GM19025 (cell line): ENCODE results near the gene PCDHGB6.
"Not testable (repeated sequence)": the region's sequence is repeated elsewhere in the genome, so short reads cannot be mapped to it uniquely, and the experiment has no call there.

Source experiments
- ATAC-seq: cut with Tn5 transposase; IDR thresholded peaks from one replicate; pipeline ENCODE4 v1.9.1; 2021; ENCODE audit warnings: mild to moderate bottlenecking, low read depth, moderate library complexity; ENCODE audit not compliant: unreplicated experiment

The PCDHGB6 gene

DNA sequence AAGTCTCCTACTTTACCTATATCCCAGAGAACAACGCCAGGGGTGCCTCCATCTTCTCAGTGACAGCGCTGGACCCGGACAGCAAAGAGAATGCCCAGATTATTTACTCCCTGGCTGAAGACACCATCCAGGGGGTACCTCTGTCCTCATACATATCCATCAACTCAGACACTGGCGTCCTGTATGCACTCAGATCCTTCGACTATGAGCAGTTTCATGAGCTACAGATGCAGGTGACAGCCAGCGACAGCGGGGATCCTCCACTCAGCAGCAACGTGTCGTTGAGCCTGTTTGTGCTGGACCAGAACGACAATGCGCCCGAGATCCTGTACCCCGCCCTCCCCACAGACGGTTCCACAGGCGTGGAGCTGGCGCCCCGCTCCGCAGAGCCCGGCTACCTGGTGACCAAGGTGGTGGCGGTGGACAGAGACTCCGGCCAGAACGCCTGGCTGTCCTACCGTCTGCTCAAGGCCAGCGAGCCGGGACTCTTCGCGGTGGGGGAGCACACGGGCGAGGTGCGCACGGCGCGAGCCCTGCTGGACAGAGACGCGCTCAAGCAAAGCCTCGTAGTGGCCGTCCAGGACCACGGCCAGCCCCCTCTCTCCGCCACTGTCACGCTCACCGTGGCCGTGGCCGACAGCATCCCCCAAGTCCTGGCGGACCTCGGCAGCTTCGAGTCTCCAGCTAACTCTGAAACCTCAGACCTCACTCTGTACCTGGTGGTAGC is 6.9 kb downstream of the PCDHGB6 start:
- ATAC-seq, result not testable (repeated sequence)

DNA sequence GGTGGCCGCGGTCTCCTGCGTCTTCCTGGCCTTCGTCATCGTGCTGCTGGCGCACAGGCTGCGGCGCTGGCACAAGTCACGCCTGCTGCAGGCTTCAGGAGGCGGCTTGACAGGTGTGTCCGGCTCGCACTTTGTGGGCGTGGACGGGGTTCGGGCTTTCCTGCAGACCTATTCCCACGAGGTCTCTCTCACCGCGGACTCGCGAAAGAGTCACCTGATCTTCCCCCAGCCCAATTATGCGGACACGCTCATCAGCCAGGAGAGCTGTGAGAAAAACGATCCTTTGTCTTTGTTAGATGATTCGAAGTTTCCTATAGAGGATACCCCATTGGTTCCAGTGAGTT is 7.4 kb downstream of the PCDHGB6 start:
- ATAC-seq, result not testable (repeated sequence)

DNA sequence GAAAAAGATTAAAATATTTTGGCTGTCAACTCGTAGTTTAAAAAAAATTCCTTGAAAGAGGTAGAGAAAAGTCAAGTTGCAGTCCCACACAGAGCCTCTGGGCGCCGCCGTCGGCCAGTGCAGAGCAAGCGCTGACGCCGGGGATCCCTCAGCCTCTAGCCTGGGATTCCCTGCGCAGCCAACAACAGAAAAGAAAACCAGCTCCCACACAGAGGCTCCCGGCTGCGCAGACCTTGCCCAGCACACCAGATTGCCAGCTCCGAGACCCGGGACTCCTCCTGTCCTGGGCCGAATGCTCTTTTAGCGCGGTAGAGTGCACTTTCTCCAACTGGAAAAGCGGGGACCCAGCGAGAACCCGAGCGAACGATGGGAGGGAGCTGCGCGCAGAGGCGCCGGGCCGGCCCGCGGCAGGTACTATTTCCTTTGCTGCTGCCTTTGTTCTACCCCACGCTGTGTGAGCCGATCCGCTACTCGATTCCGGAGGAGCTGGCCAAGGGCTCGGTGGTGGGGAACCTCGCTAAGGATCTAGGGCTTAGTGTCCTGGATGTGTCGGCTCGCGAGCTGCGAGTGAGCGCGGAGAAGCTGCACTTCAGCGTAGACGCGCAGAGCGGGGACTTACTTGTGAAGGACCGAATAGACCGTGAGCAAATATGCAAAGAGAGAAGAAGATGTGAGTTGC is 9.8 kb downstream of the PCDHGB6 start, which contains the start of gene PCDHGB7:
PCDHGB7 (plus strand) TSS at position 184 of the 679 bp plus-strand sequence; CDS start at position 367, 183 bp downstream.
- ATAC-seq, result peak; percentile 68

DNA sequence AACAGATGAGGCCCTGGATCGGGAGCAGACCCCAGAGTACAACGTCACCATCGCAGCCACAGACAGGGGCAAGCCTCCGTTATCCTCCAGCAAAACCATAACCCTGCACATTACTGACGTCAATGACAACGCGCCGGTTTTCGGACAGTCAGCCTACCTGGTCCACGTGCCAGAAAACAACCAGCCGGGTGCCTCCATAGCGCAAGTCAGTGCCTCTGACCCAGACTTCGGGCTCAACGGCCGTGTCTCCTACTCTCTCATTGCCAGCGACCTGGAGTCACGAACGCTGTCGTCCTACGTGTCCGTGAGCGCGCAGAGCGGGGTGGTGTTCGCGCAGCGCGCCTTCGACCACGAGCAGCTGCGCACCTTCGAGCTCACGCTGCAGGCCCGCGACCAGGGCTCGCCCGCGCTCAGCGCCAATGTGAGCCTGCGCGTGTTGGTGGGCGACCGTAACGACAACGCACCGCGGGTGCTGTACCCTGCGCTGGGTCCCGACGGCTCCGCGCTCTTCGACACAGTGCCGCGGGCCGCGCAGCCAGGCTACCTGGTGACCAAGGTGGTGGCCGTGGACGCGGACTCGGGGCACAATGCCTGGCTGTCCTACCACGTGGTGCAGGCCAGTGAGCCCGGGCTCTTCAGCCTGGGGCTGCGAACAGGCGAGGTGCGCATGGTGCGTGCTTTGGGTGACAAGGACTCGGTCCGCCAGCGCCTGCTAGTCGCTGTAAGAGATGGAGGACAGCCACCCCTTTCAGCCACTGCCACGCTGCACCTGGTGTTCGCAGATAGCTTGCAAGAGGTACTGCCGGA is 11.5 kb downstream of the PCDHGB6 start:
- no peak for ATAC-seq

DNA sequence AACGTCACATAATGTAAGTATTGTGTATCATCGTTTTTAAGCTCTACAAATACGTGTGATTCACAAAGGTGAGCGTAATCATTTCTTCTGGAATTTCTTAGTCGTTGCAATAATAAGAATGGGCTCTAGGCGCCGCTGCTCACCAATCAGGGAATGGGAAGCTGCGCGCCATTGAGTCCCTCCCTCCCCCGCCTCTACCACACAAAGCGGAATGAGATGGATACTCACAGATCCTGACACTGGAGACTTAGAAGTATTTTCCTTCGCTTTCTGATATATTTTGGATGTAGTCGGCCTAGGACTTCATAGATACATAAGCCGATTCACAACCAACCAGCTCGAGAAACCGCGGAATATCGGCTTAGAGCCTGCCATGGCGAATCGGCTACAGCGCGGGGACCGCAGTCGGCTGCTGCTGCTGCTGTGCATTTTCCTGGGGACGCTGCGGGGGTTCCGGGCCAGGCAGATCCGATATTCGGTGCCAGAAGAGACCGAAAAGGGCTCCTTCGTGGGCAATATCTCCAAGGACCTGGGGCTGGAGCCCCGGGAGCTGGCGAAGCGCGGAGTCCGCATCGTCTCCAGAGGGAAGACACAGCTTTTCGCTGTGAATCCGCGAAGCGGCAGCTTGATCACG is 13.2 kb downstream of the PCDHGB6 start, which contains the start of gene PCDHGA11:
PCDHGA11 (plus strand) TSS at position 197 of the 634 bp plus-strand sequence; CDS start at position 374, 177 bp downstream.
- no peak for ATAC-seq

DNA sequence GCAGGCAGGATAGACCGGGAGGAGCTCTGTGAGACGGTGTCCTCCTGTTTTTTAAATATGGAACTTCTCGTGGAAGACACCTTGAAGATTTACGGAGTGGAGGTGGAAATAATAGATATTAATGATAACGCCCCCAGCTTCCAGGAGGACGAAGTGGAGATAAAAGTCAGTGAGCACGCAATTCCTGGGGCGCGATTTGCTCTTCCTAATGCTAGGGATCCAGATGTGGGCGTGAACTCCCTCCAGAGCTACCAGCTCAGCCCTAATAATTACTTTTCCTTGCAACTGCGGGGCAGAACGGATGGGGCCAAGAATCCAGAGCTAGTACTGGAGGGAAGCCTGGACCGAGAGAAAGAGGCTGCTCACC is 13.7 kb downstream of the PCDHGB6 start:
- no peak for ATAC-seq

DNA sequence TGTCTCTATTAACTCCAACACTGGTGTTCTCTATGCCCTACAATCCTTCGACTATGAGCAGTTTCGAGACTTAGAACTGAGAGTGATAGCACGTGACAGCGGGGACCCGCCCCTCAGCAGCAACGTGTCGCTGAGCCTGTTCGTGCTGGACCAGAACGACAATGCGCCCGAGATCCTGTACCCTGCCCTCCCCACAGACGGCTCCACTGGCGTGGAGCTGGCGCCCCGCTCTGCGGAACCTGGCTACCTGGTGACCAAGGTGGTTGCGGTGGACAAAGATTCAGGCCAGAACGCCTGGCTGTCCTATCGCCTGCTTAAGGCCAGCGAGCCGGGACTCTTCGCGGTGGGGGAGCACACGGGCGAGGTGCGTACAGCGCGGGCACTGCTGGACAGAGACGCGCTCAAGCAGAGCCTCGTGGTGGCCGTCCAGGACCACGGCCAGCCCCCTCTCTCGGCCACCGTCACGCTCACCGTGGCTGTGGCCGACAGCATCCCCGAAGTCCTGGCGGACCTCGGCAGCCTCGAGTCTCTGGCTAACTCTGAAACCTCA is 15.0 kb downstream of the PCDHGB6 start:
- ATAC-seq, result no peak

DNA sequence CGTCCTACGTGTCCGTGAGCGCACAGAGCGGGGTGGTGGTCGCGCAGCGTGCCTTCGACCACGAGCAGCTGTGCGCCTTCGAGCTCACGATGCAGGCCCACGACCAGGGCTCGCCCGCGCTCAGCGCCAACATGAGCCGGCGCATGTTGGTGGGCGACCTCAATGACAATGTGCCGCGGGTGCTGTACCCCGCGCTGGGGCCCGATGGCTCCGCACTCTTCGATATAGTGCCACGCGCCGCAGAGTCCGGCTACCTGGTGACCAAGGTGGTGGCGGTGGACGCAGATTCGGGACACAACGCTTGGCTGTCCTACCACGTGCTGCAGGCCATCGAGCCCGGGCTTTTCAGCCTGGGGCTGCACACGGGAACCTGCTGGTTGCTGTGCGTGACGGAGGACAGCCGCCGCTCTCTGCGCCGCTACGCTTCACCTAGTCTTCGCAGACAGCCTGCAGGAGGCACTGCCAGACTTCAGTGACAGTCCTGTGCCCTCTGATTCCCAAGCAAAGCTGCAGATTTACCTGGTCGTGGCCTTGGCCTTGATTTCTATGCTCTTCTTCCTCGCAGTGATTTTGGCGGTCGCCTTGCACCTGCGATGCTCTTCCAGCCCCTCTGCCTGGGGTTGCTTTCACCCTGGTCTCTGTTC is 20.1 kb downstream of the PCDHGB6 start:
- ATAC-seq, result no peak

DNA sequence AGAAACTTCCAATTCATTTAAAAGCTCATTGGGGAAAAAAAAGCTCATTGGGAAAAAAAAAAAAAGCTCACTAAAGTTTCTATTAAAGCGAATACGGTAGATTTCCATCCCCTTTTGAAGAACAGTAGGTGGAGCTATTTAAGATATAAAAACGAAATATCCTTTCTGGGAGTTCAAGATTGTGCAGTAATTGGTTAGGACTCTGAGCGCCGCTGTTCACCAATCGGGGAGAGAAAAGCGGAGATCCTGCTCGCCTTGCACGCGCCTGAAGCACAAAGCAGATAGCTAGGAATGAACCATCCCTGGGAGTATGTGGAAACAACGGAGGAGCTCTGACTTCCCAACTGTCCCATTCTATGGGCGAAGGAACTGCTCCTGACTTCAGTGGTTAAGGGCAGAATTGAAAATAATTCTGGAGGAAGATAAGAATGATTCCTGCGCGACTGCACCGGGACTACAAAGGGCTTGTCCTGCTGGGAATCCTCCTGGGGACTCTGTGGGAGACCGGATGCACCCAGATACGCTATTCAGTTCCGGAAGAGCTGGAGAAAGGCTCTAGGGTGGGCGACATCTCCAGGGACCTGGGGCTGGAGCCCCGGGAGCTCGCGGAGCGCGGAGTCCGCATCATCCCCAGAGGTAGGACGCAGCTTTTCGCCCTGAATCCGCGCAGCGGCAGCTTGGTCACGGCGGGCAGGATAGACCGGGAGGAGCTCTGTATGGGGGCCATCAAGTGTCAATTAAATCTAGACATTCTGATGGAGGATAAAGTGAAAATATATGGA is 22.7 kb downstream of the PCDHGB6 start, which contains the start of gene PCDHGA12:
PCDHGA12 (plus strand) TSS at position 176 of the 782 bp plus-strand sequence; CDS start at position 429, 253 bp downstream.
- peak; percentile 81 for ATAC-seq

DNA sequence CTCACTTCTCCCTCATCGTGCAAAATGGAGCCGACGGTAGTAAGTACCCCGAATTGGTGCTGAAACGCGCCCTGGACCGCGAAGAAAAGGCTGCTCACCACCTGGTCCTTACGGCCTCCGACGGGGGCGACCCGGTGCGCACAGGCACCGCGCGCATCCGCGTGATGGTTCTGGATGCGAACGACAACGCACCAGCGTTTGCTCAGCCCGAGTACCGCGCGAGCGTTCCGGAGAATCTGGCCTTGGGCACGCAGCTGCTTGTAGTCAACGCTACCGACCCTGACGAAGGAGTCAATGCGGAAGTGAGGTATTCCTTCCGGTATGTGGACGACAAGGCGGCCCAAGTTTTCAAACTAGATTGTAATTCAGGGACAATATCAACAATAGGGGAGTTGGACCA is 23.5 kb downstream of the PCDHGB6 start:
- ATAC-seq, result peak; percentile 26

DNA sequence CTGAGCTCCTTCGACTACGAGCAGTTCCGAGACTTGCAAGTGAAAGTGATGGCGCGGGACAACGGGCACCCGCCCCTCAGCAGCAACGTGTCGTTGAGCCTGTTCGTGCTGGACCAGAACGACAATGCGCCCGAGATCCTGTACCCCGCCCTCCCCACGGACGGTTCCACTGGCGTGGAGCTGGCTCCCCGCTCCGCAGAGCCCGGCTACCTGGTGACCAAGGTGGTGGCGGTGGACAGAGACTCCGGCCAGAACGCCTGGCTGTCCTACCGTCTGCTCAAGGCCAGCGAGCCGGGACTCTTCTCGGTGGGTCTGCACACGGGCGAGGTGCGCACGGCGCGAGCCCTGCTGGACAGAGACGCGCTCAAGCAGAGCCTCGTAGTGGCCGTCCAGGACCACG is 24.5 kb downstream of the PCDHGB6 start:
- not testable (repeated sequence) for ATAC-seq

DNA sequence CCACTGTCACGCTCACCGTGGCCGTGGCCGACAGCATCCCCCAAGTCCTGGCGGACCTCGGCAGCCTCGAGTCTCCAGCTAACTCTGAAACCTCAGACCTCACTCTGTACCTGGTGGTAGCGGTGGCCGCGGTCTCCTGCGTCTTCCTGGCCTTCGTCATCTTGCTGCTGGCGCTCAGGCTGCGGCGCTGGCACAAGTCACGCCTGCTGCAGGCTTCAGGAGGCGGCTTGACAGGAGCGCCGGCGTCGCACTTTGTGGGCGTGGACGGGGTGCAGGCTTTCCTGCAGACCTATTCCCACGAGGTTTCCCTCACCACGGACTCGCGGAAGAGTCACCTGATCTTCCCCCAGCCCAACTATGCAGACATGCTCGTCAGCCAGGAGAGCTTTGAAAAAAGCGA is 24.9 kb downstream of the PCDHGB6 start:
- not testable (repeated sequence) for ATAC-seq

DNA sequence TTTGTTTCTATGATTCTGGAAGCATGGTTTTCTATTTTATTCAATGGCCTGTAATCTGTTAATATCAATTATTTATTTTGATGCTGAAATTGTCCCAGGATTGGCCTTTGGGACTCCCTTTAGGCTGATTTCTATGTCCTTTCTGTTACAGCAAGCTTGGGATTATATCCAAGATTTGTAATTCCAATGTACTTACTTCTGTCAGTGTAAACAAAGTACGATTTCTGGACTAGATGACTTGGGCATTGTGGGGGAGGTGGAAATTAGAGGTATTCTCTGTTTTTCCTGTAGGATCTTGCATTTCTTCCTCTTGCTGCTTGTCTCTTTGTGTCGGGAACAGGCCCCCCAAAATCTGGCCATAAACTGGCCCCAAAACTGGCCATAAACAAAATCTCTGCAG is 26.2 kb downstream of the PCDHGB6 start:
- no peak for ATAC-seq

DNA sequence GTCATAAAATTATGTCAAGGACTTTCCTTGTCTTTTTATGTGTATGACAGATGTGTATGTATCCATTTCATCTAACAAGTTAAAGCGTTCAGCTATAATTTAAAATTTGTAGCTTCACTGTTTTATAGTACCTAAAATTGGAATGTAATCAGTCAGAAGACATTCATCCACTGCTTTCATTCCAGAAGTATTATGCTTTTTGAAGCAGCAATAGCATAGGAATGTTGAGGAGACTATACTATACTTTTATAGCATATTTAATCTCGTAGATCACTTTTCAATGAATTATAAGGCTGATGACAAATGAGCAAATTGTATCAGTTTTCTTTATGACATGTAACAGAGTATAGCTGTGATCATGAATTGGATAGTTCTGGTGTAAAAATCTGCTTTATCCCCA is 29.4 kb downstream of the PCDHGB6 start:
- no peak for ATAC-seq

DNA sequence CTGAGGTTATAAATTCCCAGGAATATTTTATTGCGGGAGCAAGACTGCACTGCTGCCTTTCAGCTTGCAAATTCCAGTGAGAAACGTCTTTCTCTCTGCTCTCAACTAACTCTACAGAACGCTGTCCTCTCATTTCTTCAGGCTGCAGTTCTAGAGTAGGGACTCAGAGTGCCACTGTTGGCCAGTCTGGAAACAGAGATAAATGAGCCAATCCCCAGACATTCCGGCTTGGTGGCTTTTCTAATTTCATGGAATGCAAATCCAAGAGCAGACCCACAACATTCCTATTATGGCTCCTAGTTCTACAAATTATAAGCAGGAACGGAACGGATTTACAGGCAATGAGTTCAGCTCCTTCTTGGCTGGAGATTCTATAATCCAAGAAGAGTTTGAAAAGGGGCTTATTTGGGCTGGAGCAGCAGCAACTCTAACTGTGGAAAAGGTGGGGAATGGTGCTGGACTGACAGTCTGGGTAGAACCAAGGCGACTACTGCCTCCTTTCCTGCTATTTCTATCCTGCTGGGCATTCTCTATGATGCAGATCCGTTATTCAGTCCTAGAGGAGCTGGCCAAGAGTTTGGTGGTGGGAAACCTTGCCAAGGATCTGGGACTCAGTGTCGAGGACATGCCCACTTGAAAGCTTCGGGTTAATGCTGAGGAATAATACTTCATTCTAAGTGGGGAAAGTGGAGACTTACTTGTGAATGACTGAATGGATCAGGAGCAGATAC is 31.8 kb downstream of the PCDHGB6 start:
- ATAC-seq, result no peak

DNA sequence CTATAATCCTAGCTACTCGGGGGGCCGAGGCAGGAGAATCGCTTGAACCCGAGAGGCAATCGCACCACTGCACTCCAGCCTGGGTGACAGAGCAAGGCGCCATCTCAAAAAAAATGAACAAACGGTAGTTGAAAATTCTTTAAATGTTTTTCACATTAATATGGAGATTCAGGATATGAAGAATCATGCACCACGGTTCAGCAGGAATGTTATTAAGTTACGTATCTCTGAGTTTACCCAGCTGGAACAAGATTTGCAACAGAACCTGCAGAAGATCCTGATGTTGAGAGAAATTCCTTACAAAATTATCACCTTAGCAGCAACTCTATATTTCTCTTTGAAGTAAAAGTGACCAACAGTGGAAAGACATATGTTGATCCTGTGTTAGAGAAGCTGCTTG is 32.5 kb downstream of the PCDHGB6 start:
- no peak for ATAC-seq

DNA sequence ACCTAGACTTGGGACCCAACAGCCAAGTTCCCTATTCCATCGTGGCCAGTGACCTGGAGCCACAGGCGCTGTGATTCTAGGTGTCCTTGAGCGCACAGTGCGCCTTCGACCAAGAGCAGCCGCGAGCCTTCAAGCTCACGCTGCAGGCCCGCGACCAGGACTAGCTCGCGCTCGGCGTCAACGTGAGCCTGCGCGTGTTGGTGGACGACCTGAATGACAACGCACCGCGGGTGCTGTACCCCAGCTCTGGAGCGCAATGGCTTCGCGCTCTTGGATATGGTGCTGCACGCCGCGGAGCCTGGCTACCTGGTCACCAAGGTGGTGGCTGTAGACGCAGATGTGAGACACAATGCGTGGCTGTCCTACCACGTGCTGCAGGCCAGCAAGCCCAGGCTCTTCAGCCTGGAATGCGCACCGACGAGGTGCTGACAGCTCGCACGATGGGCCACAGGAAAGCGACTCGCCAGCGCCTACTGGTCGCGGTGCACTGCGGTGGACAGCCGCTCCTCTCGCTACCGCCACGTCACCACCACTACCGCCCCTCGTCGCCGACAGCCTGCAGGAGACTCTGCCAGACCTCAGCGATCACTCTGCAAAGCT is 33.9 kb downstream of the PCDHGB6 start:
- ATAC-seq, result no peak
